ENCODE results near the gene SMARCA4.

The SMARCA4 gene

GRCh38 chr19:11014403-11014911 is 53.6 kb downstream of the SMARCA4 start:
- DNase-seq (ENCODE audit: low read depth): no peak

- DNase-seq (ENCODE audit: low read depth): no peak
Observed at GRCh38 chr19:11016631-11017030, 55.8 kb downstream of the SMARCA4 start.

- no peak for DNase-seq (ENCODE audit: low read depth)
Observed at GRCh38 chr19:11017275-11018035, 56.6 kb downstream of the SMARCA4 start.

- DNase-seq (ENCODE audit: low read depth): no peak
Observed at GRCh38 chr19:11018179-11018578, 57.3 kb downstream of the SMARCA4 start.

- DNase-seq (ENCODE audit: low read depth): no peak
Observed at GRCh38 chr19:11018763-11019162, 57.9 kb downstream of the SMARCA4 start.

GRCh38 chr19:11019262-11019661 is 58.4 kb downstream of the SMARCA4 start:
- DNase-seq (ENCODE audit: low read depth): no peak

GRCh38 chr19:11019824-11020223 is 59.0 kb downstream of the SMARCA4 start:
- no peak for DNase-seq (ENCODE audit: low read depth)

- DNase-seq (ENCODE audit: low read depth): no peak
Observed at GRCh38 chr19:11020423-11020822, 59.6 kb downstream of the SMARCA4 start.

- DNase-seq (ENCODE audit: low read depth): no peak
Observed at GRCh38 chr19:11020982-11021759, 60.3 kb downstream of the SMARCA4 start.

- DNase-seq (ENCODE audit: low read depth): no peak
Observed at GRCh38 chr19:11021760-11022144, 60.9 kb downstream of the SMARCA4 start.

GRCh38 chr19:11023016-11023415 is 62.2 kb downstream of the SMARCA4 start:
- DNase-seq (ENCODE audit: low read depth): no peak

GRCh38 chr19:11023710-11024109 is 62.9 kb downstream of the SMARCA4 start:
- DNase-seq (ENCODE audit: low read depth): no peak

- DNase-seq (ENCODE audit: low read depth): no peak
Observed at GRCh38 chr19:11024259-11024658, 63.4 kb downstream of the SMARCA4 start.

GRCh38 chr19:11025006-11025405 is 64.2 kb downstream of the SMARCA4 start:
- no peak for DNase-seq (ENCODE audit: low read depth)

- no peak for DNase-seq (ENCODE audit: low read depth)
Observed at GRCh38 chr19:11025445-11025844, 64.6 kb downstream of the SMARCA4 start.

GRCh38 chr19:11025997-11026396 is 65.2 kb downstream of the SMARCA4 start:
- DNase-seq (ENCODE audit: low read depth): no peak

- no peak for DNase-seq (ENCODE audit: low read depth)
Observed at GRCh38 chr19:11027381-11027780, 66.6 kb downstream of the SMARCA4 start.

- DNase-seq (ENCODE audit: low read depth): no peak
Observed at GRCh38 chr19:11028146-11028545, 67.3 kb downstream of the SMARCA4 start.

- no peak for DNase-seq (ENCODE audit: low read depth)
Observed at GRCh38 chr19:11031421-11032070, 70.7 kb downstream of the SMARCA4 start.

- no peak for DNase-seq (ENCODE audit: low read depth)
Observed at GRCh38 chr19:11033251-11033650, 72.4 kb downstream of the SMARCA4 start.

- no peak for DNase-seq (ENCODE audit: low read depth)
Observed at GRCh38 chr19:11033763-11034162, 72.9 kb downstream of the SMARCA4 start.

- DNase-seq (ENCODE audit: low read depth): no peak
Observed at GRCh38 chr19:11034449-11035213, 73.8 kb downstream of the SMARCA4 start.

Data from fibroblast of gingiva (primary cell).